Measurements from ENCODE around the gene TGFB1. TPM values are rescaled to one million over a fixed set of nuclear protein-coding genes. Genes with fewer than 3 reads are reported as not detected.
"Not testable (repeated sequence)": the region's sequence is repeated elsewhere in the genome, so short reads cannot be mapped to it uniquely, and the experiment has no call there.

The TGFB1 gene
- total RNA-seq, 1 donor from 2014 or later, result 244 TPM

DNA sequence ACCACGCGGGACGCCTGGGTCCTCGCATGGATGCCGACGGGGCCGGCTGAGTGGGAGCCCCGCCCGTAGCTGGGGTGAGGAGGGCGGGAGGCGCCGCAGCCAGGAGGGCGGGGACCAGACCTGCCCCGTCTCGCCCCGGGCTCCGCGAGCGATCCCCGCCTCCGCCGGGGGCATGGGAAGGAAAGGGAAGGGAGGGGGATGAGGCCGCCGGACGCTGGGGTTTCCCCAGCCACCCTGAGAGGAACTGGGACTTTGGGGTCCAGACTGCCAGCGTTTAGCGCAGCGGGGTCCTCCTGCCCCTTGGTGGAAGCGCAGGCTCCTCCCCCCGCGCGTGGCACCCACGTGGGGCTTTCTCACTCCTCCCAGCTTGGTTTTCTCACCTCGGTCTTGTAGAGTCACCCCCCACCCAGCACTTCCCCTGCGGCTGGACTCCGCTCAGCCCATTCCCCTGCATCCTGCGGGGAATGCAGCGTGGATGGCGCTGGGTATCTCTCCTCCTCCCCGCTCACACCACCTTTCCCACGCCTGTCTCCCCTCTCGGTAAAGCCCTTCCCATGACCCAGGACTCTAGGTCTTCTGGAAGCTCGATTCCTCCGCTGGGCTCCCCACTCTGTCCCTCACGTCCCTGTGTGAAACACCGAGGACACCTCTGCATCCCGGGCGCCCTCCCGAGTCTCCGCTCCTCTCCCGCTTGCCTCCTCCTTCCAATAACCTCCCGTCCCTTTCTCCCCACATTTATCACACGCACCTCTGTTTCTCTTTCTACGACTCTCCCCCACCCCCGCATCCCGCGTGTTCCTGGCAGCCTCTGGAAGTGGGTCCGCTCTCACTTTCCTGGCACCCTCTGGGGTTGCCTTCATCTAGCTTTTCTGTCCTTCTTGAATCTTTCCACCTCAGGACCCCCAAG is 2.1 kb downstream of the TGFB1 start:
- H3K4me1 Mint-ChIP-seq (ENCODE audit: unreplicated experiment), result peaks cover 27% of the 10 kb centered on the region
- peak overlapping the region; percentile 97 for H3K4me3 Mint-ChIP-seq (ENCODE audit: unreplicated experiment)
- H3K36me3 Mint-ChIP-seq (ENCODE audit: unreplicated experiment), result peaks cover 6% of the 10 kb centered on the region
- H3K9me3 Mint-ChIP-seq (ENCODE audit: unreplicated experiment), result no peaks in the 10 kb centered on the region
- peak; percentile 88 for DNase-seq (ENCODE audit: extremely low spot score, unreplicated experiment)
- H3K27ac Mint-ChIP-seq (ENCODE audit: unreplicated experiment), result peak overlapping the region; percentile 92
- no peaks in the 10 kb centered on the region for H3K27me3 Mint-ChIP-seq (ENCODE audit: unreplicated experiment)
- TF ChIP-seq, protein P1, sequence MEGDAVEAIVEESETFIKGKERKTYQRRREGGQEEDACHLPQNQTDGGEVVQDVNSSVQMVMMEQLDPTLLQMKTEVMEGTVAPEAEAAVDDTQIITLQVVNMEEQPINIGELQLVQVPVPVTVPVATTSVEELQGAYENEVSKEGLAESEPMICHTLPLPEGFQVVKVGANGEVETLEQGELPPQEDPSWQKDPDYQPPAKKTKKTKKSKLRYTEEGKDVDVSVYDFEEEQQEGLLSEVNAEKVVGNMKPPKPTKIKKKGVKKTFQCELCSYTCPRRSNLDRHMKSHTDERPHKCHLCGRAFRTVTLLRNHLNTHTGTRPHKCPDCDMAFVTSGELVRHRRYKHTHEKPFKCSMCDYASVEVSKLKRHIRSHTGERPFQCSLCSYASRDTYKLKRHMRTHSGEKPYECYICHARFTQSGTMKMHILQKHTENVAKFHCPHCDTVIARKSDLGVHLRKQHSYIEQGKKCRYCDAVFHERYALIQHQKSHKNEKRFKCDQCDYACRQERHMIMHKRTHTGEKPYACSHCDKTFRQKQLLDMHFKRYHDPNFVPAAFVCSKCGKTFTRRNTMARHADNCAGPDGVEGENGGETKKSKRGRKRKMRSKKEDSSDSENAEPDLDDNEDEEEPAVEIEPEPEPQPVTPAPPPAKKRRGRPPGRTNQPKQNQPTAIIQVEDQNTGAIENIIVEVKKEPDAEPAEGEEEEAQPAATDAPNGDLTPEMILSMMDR (IDR thresholded peaks at IDR 0.05), result no peak

DNA sequence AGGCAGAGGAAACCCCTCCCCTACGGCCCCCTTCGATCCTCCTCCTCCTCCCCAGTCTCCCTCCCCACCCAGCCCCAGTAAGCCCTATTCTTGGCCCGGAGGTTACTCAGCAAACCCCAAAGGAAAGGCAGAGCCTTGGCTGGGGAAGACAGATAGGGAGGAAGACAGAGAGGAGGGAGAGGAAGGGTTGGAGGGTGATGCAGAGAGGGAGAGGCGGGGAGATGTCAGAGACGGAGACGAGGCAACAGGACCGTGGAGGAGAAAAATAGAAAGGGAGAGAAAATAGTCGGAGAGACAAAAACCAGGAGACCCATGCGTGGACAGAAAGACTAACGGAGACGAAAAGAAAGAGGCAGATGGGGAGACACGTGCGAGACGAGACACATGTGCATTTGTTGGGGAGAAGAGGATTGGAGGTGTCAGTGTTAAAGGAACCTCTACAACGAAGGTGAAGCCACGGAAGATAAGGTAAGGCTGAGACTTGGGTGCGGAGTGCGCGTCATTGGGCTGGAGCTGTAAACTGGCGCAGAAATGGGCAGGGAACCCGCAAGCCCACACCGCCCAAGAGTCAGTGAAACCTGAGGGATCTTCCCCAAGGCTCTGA is 2.9 kb downstream of the TGFB1 start:
- no peak for DNase-seq (ENCODE audit: extremely low spot score, unreplicated experiment)
- Mint-ChIP-seq H3K4me1 (ENCODE audit: unreplicated experiment) (peaks cover 27% of the 10 kb centered on the region), H3K27ac (ENCODE audit: unreplicated experiment) (peak overlapping the region; percentile 78)

DNA sequence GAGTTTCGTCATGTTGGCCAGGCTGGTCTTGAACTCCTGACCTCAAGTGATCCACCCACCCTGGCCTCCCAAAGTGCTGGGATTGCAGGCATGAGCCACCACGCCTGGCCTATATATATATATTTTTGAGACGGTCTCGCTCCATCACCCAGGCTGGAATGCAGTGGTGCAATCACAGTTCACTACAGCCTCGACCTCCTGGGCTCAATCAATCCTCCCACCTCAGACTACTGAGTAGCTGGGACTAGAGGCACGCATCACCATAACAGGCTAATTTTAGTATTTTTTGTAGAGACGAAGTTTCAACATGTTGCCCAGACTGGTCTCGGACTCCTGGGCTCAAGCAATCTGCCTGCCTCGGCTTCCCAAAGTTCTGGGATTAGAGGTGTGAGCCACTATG is 6.8 kb downstream of the TGFB1 start:
- not testable (repeated sequence) for H3K27me3 Mint-ChIP-seq (ENCODE audit: unreplicated experiment); H3K9me3 Mint-ChIP-seq (ENCODE audit: unreplicated experiment)

More for the DNA sequence above, 2.9 kb downstream of the TGFB1 start:
- Mint-ChIP-seq H3K9me3 (ENCODE audit: unreplicated experiment) (no peaks in the 10 kb centered on the region), H3K27me3 (ENCODE audit: unreplicated experiment) (no peaks in the 10 kb centered on the region), H3K4me3 (ENCODE audit: unreplicated experiment) (peak overlapping the region; percentile 97), H3K36me3 (ENCODE audit: unreplicated experiment) (peaks cover 9% of the 10 kb centered on the region)
- TF ChIP-seq, protein P1 (IDR thresholded peaks at IDR 0.05), result no peak

GRCh38 chr19:41344162-41344561 is 9.6 kb downstream of the TGFB1 start:
- Mint-ChIP-seq H3K36me3 (ENCODE audit: unreplicated experiment) (peaks cover 29% of the 10 kb centered on the region), H3K27ac (ENCODE audit: unreplicated experiment) (no peak overlapping the region), H3K27me3 (ENCODE audit: unreplicated experiment) (no peaks in the 10 kb centered on the region)

More for the DNA sequence above, 6.8 kb downstream of the TGFB1 start:
- DNase-seq (ENCODE audit: extremely low spot score, unreplicated experiment); H3K4me3 Mint-ChIP-seq (ENCODE audit: unreplicated experiment); H3K27ac Mint-ChIP-seq (ENCODE audit: unreplicated experiment): not testable (repeated sequence)
- H3K36me3 Mint-ChIP-seq (ENCODE audit: unreplicated experiment), result peaks cover 19% of the 10 kb centered on the region
- H3K4me1 Mint-ChIP-seq (ENCODE audit: unreplicated experiment), result peaks cover 21% of the 10 kb centered on the region

GRCh38 chr19:41341669-41342490 is 11.8 kb downstream of the TGFB1 start:
- no peaks in the 10 kb centered on the region for H3K27me3 Mint-ChIP-seq (ENCODE audit: unreplicated experiment)
- H3K4me3 Mint-ChIP-seq (ENCODE audit: unreplicated experiment), result no peak overlapping the region
- no peak for DNase-seq (ENCODE audit: extremely low spot score, unreplicated experiment)
- TF ChIP-seq, protein P1 (IDR thresholded peaks at IDR 0.05), result no peak
- no peak overlapping the region for H3K27ac Mint-ChIP-seq (ENCODE audit: unreplicated experiment)
- no peaks in the 10 kb centered on the region for H3K9me3 Mint-ChIP-seq (ENCODE audit: unreplicated experiment)
- peaks cover 5% of the 10 kb centered on the region for H3K4me1 Mint-ChIP-seq (ENCODE audit: unreplicated experiment)
- H3K36me3 Mint-ChIP-seq (ENCODE audit: unreplicated experiment), result peaks cover 32% of the 10 kb centered on the region

More at GRCh38 chr19:41344162-41344561, 9.6 kb downstream of the TGFB1 start:
- TF ChIP-seq, protein P1 (IDR thresholded peaks at IDR 0.05), result no peak
- no peak for DNase-seq (ENCODE audit: extremely low spot score, unreplicated experiment)
- Mint-ChIP-seq H3K4me3 (ENCODE audit: unreplicated experiment) (no peak overlapping the region), H3K9me3 (ENCODE audit: unreplicated experiment) (no peaks in the 10 kb centered on the region), H3K4me1 (ENCODE audit: unreplicated experiment) (peaks cover 11% of the 10 kb centered on the region)

Data from osteocyte (in vitro differentiated cells).